K562 (cell line): ENCODE results near the gene UHRF1. TPM values are rescaled to one million over a fixed set of nuclear protein-coding genes. Genes with fewer than 3 reads are reported as not detected.

Experiments used
- ASH1L ChIP-seq: fragments of 450-650 bp; IDR thresholded peaks from 2 replicates; pipeline ENCODE4 v1.6.1; 2018; ENCODE audit warnings: borderline replicate concordance, mild to moderate bottlenecking, low read depth; ENCODE audit not compliant: partially characterized antibody
- CBFB ChIP-seq: sonication (generic); formaldehyde crosslinking; IDR thresholded peaks from 2 replicates; pipeline ENCODE4 v1.4.0; 2020; ENCODE audit warnings: mild to moderate bottlenecking, missing genetic modification reagents
- DLX4 ChIP-seq: fragments of 250-450 bp; sonication (Bioruptor Pico); IDR thresholded peaks from 2 replicates; pipeline ENCODE4 v1.6.1; 2021; ENCODE audit warnings: mild to moderate bottlenecking
- EHMT2 ChIP-seq: fragments of 450-650 bp; IDR thresholded peaks from 2 replicates; pipeline ENCODE4 v1.6.1; 2018; ENCODE audit warnings: antibody characterized with exemption
- FOXP1 ChIP-seq: sonication (generic); formaldehyde crosslinking; IDR thresholded peaks from 2 replicates; pipeline ENCODE4 v1.8.0; 2022; ENCODE audit warnings: mild to moderate bottlenecking, missing genetic modification reagents
- GABPA ChIP-seq: fragments of 200-800 bp; sonication (Bioruptor generic); conservative IDR thresholded peaks from 2 replicates; pipeline ENCODE4 v1.6.1; 2016; ENCODE audit warnings: low read depth, missing genetic modification characterization, missing compliant biosample characterization
- JUND ChIP-seq, 2 experiments: IDR thresholded peaks; 2 replicates in 1 of 2; 3 replicates in 1 of 2; pipeline ENCODE4 v1.6.1; 2011; ENCODE audit warnings: borderline replicate concordance in 2 of 2, low read depth in 2 of 2, low read length in 2 of 2, improper control_type of control experiment in 1 of 2, missing biosample characterization in 1 of 2, missing genetic modification characterization in 1 of 2, missing genetic modification reagents in 1 of 2
- KDM1A ChIP-seq, 2 experiments: fragments of 450-650 bp; IDR thresholded peaks; 2 replicates each; pipeline ENCODE4 v1.6.1; 2016; ENCODE audit warnings: mild to moderate bottlenecking in 2 of 2
- MAZ ChIP-seq, 2 experiments: fragments of 450-650 bp in 1 of 2; sonication (generic) in 1 of 2; formaldehyde crosslinking; IDR thresholded peaks in 1 of 2; conservative IDR thresholded peaks in 1 of 2; 2 replicates each; pipeline versions ENCODE4 v1.4.0 to v1.5.0; 2020; ENCODE audit warnings: mild to moderate bottlenecking in 1 of 2, missing genetic modification reagents in 1 of 2
- PREB ChIP-seq: sonication (generic); formaldehyde crosslinking; IDR thresholded peaks from 2 replicates; pipeline ENCODE4 v1.8.1; 2023; ENCODE audit warnings: mild to moderate bottlenecking, missing genetic modification reagents
- REST ChIP-seq, 2 experiments: fragments of 450-650 bp; formaldehyde crosslinking in 1 of 2; IDR thresholded peaks; 2 replicates each; pipeline versions ENCODE4 v1.4.0 to v1.6.1; 2014 to 2020; ENCODE audit warnings: mild to moderate bottlenecking in 2 of 2, borderline replicate concordance in 1 of 2, low read depth in 1 of 2
- THAP7 ChIP-seq: fragments of 250-450 bp; sonication (Bioruptor Pico); IDR thresholded peaks from 2 replicates; pipeline ENCODE4 v1.5.0; 2021
- U2AF1 ChIP-seq: fragments of 200-400 bp; formaldehyde crosslinking; optimal IDR thresholded peaks from 2 replicates; pipeline ENCODE3; 2017; ENCODE audit warnings: mild to moderate bottlenecking, low read depth, low read length, moderate library complexity
- ZFPM2 ChIP-seq: fragments of 250-450 bp; sonication (Bioruptor Pico); IDR thresholded peaks from 2 replicates; pipeline ENCODE4 v1.5.1; 2022; ENCODE audit warnings: mild to moderate bottlenecking
- polyA plus RNA-seq, 8 experiments: library from polyadenylated mRNA; depleted of rRNA in 4 of 8; stranded (reverse) in 5 of 8; unstranded in 3 of 8; fragments of >200 nt; fragmentation: Nextera tagmentation in 2 of 8; fragmentation: Illumina TruSeq in 1 of 8; extraction: Ambion mirVana in 2 of 8; extraction: Trizol in 1 of 8; gene quantifications; 2 replicates each; pipeline versions ENCODE4 v1.2.1 to v1.2.3, GENCODE V29; 2011 to 2014; ENCODE audit warnings: inconsistent platforms in 1 of 8, missing spikeins in 1 of 8
- total RNA-seq, 7 experiments: library from RNA; depleted of rRNA in 6 of 7; stranded (reverse); fragments of >200 nt in 6 of 7; fragmentation: Illumina TruSeq in 2 of 7; extraction: Trizol in 2 of 7; gene quantifications; 2 replicates each; pipeline versions ENCODE4 v1.2.1 to v1.2.3, GENCODE V29; 2011 to 2021; ENCODE audit warnings: low replicate concordance in 1 of 7
- TF ChIP-seq, protein P1 (sequence below): sonication (generic); IDR thresholded peaks from 2 replicates; pipeline ENCODE4 v1.6.1; 2016

UHRF1 gene
- total and polyA plus RNA-seq, 9 of the 15 experiments (the other 6 are each of a cell fraction or from before 2014, with no cell fraction given): 6.0 to 101 (median 30.9) TPM

GRCh38 chr19:4867534-4868285, 41.6 kb upstream of the UHRF1 start, which contains the start of gene PLIN3 (continued):
- TF ChIP-seq REST (IDR thresholded peaks at IDR 0.05; ENCODE audit: borderline replicate concordance) (no peak), REST (CRISPR knock-in tag; IDR thresholded peaks at IDR 0.05; ENCODE audit: low read depth) (no peak), GABPA (tag) (peak; percentile 55; the same call in 1 of the 2 replicates), MAZ (CRISPR knock-in tag; conservative IDR thresholded peaks at IDR 0.05 in 1 of 2, IDR thresholded peaks at IDR 0.05 in 1 of 2) (peak; percentile 45 to 82; a peak in 3 of 4 replicates), EHMT2 (no peak), JUND (IDR thresholded peaks at IDR 0.05; ENCODE audit: borderline replicate concordance, low read depth, low read length) (no peak), JUND (tag; IDR thresholded peaks at IDR 0.05; ENCODE audit: borderline replicate concordance, low read depth, low read length) (peak; percentile 54; the same call in 1 of the 3 replicates), THAP7 (CRISPR knock-in tag) (no peak), ASH1L (peak; percentile 39), FOXP1 (CRISPR knock-in tag) (no peak), ZFPM2 (CRISPR knock-in tag) (no peak), U2AF1 (no peak), CBFB (CRISPR knock-in tag) (no peak), KDM1A (IDR thresholded peaks at IDR 0.05) (peak; percentile 84 to 92), DLX4 (CRISPR knock-in tag) (no peak), PREB (CRISPR knock-in tag) (no peak)
- TF ChIP-seq, protein P1, sequence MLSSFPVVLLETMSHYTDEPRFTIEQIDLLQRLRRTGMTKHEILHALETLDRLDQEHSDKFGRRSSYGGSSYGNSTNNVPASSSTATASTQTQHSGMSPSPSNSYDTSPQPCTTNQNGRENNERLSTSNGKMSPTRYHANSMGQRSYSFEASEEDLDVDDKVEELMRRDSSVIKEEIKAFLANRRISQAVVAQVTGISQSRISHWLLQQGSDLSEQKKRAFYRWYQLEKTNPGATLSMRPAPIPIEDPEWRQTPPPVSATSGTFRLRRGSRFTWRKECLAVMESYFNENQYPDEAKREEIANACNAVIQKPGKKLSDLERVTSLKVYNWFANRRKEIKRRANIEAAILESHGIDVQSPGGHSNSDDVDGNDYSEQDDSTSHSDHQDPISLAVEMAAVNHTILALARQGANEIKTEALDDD: no peak
